Measurements from ENCODE around the gene CLRN3. TPM values are rescaled to one million over a fixed set of nuclear protein-coding genes. Genes with fewer than 3 reads are reported as not detected.

CLRN3 gene, protein sequence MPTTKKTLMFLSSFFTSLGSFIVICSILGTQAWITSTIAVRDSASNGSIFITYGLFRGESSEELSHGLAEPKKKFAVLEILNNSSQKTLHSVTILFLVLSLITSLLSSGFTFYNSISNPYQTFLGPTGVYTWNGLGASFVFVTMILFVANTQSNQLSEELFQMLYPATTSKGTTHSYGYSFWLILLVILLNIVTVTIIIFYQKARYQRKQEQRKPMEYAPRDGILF
- polyA plus RNA-seq = not detected

- Histone ChIP-seq H3K4me3 (ENCODE audit: low read depth in 1 of 2, low read length in 2 of 2) (no peak within 1 kb of the TSS), H3K27ac (ENCODE audit: low read depth in 2 of 2, low read length in 1 of 2) (no peak within 1 kb of the TSS), H3K36me3 (ENCODE audit: control insufficient read depth in 2 of 2, insufficient read depth in 2 of 2, low read length in 1 of 2) (no peaks in the 10 kb centered on the region), H3K9me3 (ENCODE audit: control insufficient read depth in 2 of 2, insufficient read depth in 1 of 2, low read depth in 1 of 2, low read length in 1 of 2) (no peaks in the 10 kb centered on the region), H3K27me3 (ENCODE audit: control insufficient read depth in 1 of 2, insufficient read depth in 2 of 2, low read length in 2 of 2) (no peaks in the 10 kb centered on the region), H3K4me1 (ENCODE audit: control insufficient read depth in 2 of 2, insufficient read depth in 2 of 2, low read length in 1 of 2) (no peaks in the 10 kb centered on the region)
Measured at GRCh38 chr10:127892743-127893142, at the start of gene CLRN3. TSS of gene CLRN3 (minus strand) at chr10:127892941. CDS start at chr10:127892784, 157 bp downstream.

DNA sequence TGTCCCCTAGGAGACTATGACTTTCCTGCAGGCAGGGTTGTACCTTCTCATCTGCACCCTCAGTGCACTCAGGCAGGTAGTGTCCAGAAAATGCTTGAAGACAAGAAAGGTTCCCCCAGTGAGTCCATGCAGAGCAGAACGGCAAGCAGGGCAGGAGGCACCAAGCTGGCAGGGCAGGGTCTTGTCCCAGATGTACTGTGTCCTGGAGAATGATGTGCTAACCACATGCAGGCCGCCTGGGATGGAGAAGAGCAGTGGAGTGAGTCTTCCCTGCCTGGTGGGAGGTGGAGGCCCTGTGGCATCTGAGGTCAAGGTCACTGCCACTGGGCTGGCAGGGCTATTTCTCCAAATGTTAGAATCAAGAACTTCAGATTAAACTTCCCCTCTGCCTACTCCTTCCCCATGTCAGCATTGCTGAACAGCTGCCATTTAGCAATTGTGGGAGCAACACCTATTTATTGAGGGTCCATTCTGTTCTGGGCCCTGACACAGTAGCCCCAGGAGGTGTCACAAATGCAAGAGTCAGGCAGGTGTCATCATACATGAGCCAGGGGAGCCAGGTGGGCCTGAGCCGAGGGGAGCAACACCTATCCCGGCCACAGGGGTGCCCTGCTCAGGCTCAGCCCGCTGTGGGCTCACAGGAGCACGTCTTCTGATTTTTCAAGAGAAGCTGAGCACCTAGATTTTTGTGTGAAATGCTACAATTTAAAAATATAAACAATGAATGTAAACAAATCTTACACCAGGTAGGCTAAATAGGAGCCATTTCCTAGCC is 48.3 kb upstream of the CLRN3 start:
- no peaks in the 10 kb centered on the region for H3K36me3 ChIP-seq (ENCODE audit: control insufficient read depth in 2 of 2, insufficient read depth in 2 of 2, low read length in 1 of 2)
- H3K27me3 ChIP-seq (ENCODE audit: control insufficient read depth in 1 of 2, insufficient read depth in 2 of 2, low read length in 2 of 2) = no peaks in the 10 kb centered on the region
- H3K9me3 ChIP-seq (ENCODE audit: control insufficient read depth in 2 of 2, insufficient read depth in 1 of 2, low read depth in 1 of 2, low read length in 1 of 2) = peaks cover 3 to 9% of the 10 kb centered on the region in 2 donors
- no peak overlapping the region for H3K27ac ChIP-seq (ENCODE audit: low read depth in 2 of 2, low read length in 1 of 2)
- WGBS, 2 donors = 81 to 82% methylated on average over 6 of the region's 6 CpGs
- H3K4me1 ChIP-seq (ENCODE audit: control insufficient read depth in 2 of 2, insufficient read depth in 2 of 2, low read length in 1 of 2) = peaks cover 0 to 4% of the 10 kb centered on the region in 2 donors
- no peak overlapping the region for H3K4me3 ChIP-seq (ENCODE audit: low read depth in 1 of 2, low read length in 2 of 2)

DNA sequence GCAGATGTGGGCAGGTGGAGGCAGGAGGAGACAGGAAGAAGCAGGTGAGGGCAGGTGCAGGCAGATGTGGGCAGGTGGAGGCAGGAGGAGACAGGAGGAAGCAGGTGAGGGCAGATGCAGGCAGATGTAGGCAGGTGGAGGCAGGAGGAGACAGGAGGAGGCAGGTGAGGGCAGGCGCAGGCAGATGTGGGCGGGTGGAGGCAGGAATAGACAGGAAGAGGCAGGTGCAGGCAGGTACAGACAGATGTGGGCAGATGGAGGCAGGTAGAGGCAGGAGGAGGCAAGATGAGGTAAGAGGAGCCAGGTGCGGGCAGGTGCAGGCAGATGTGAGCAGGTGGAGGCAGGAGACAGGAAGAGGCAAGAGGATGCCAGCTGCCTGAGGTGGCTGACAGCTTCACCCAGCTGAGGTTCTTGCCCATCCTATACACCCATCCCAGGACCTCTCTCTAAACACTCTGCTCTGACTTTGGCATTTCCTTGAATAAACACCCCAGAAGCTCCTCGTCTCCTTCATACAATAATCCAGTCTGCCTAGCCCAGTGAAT is 47.1 kb upstream of the CLRN3 start:
- Histone ChIP-seq H3K27ac (ENCODE audit: low read depth in 2 of 2, low read length in 1 of 2) (no peak overlapping the region), H3K27me3 (ENCODE audit: control insufficient read depth in 1 of 2, insufficient read depth in 2 of 2, low read length in 2 of 2) (no peaks in the 10 kb centered on the region), H3K4me3 (ENCODE audit: low read depth in 1 of 2, low read length in 2 of 2) (no peak overlapping the region), H3K9me3 (ENCODE audit: control insufficient read depth in 2 of 2, insufficient read depth in 1 of 2, low read depth in 1 of 2, low read length in 1 of 2) (peaks cover 5 to 9% of the 10 kb centered on the region in 2 donors), H3K4me1 (ENCODE audit: control insufficient read depth in 2 of 2, insufficient read depth in 2 of 2, low read length in 1 of 2) (peaks cover under 1 to 3% of the 10 kb centered on the region in 2 donors), H3K36me3 (ENCODE audit: control insufficient read depth in 2 of 2, insufficient read depth in 2 of 2, low read length in 1 of 2) (no peaks in the 10 kb centered on the region)
- WGBS, 2 donors = 76 to 89% methylated on average over 4 of the region's 4 CpGs

DNA sequence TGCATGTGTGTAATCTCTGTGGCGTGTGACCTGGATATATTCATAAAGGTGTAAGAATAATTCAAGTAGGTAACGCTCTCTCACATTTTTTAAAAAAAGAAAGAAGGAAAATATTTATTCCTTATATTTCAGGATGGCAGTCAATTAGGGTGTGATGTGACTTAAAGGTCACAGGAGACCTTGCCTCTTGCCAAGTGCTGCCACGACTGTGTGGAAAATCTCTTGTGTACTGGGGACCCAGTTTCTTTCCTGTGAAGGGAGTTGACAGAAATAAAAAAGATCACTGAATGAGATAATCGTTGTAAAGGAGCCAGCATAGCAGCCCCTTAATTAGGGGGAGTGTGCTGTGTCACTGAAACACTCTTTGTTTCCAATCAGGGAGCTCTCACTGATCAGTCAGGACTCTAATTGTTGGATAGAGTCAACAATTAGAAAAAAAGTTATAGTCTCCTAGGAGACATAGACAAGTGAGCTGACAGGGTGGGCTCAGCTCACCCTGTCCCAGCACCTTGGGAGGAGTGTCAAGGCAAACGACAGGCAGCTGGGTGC is 45.2 kb upstream of the CLRN3 start:
- Histone ChIP-seq H3K4me3 (ENCODE audit: low read depth in 1 of 2, low read length in 2 of 2) (no peak overlapping the region), H3K4me1 (ENCODE audit: control insufficient read depth in 2 of 2, insufficient read depth in 2 of 2, low read length in 1 of 2) (peaks cover 2 to 3% of the 10 kb centered on the region in 2 donors), H3K36me3 (ENCODE audit: control insufficient read depth in 2 of 2, insufficient read depth in 2 of 2, low read length in 1 of 2) (no peaks in the 10 kb centered on the region), H3K27ac (ENCODE audit: low read depth in 2 of 2, low read length in 1 of 2) (no peak overlapping the region), H3K27me3 (ENCODE audit: control insufficient read depth in 1 of 2, insufficient read depth in 2 of 2, low read length in 2 of 2) (no peaks in the 10 kb centered on the region), H3K9me3 (ENCODE audit: control insufficient read depth in 2 of 2, insufficient read depth in 1 of 2, low read depth in 1 of 2, low read length in 1 of 2) (peaks cover 5 to 9% of the 10 kb centered on the region in 2 donors)
- WGBS, 2 donors = 56 to 58% methylated on average over 5 of the region's 5 CpGs

GRCh38 chr10:127937069-127937468 is 44.3 kb upstream of the CLRN3 start:
- Histone ChIP-seq H3K36me3 (ENCODE audit: control insufficient read depth in 2 of 2, insufficient read depth in 2 of 2, low read length in 1 of 2) (no peaks in the 10 kb centered on the region), H3K27me3 (ENCODE audit: control insufficient read depth in 1 of 2, insufficient read depth in 2 of 2, low read length in 2 of 2) (no peaks in the 10 kb centered on the region), H3K27ac (ENCODE audit: low read depth in 2 of 2, low read length in 1 of 2) (no peak overlapping the region), H3K4me1 (ENCODE audit: control insufficient read depth in 2 of 2, insufficient read depth in 2 of 2, low read length in 1 of 2) (peaks cover 2 to 3% of the 10 kb centered on the region in 2 donors), H3K9me3 (ENCODE audit: control insufficient read depth in 2 of 2, insufficient read depth in 1 of 2, low read depth in 1 of 2, low read length in 1 of 2) (peaks cover 5 to 11% of the 10 kb centered on the region in 2 donors), H3K4me3 (ENCODE audit: low read depth in 1 of 2, low read length in 2 of 2) (no peak overlapping the region)

GRCh38 chr10:127935071-127935561 is 42.4 kb upstream of the CLRN3 start:
- Histone ChIP-seq H3K9me3 (ENCODE audit: control insufficient read depth in 2 of 2, insufficient read depth in 1 of 2, low read depth in 1 of 2, low read length in 1 of 2) (peaks cover 5 to 8% of the 10 kb centered on the region in 2 donors), H3K27me3 (ENCODE audit: control insufficient read depth in 1 of 2, insufficient read depth in 2 of 2, low read length in 2 of 2) (no peaks in the 10 kb centered on the region), H3K4me1 (ENCODE audit: control insufficient read depth in 2 of 2, insufficient read depth in 2 of 2, low read length in 1 of 2) (peaks cover 2 to 3% of the 10 kb centered on the region in 2 donors), H3K36me3 (ENCODE audit: control insufficient read depth in 2 of 2, insufficient read depth in 2 of 2, low read length in 1 of 2) (no peaks in the 10 kb centered on the region), H3K4me3 (ENCODE audit: low read depth in 1 of 2, low read length in 2 of 2) (no peak overlapping the region), H3K27ac (ENCODE audit: low read depth in 2 of 2, low read length in 1 of 2) (no peak overlapping the region)
- WGBS, 2 donors = 59 to 66% methylated on average over 16 of the region's 16 CpGs

DNA sequence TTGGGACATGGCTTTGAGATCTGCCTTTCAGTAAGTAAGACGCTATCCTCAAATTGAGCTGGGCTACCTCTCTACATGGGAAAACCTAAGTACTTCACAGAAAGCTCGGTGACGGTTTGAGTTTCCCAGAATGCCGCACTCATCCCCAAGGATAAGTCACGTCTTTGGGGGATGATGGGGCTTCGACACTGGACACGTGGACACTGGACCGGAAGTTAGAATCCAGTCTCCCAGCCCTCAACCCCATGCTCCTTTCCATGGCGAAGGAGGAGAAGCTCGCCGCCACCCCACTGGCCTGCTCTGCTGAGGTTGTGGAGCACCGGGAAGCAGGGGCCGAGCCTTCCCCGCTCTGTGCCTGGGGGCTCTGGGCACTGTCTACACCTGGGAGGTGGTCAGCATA is 41.6 kb upstream of the CLRN3 start:
- Histone ChIP-seq H3K4me3 (ENCODE audit: low read depth in 1 of 2, low read length in 2 of 2) (no peak overlapping the region), H3K36me3 (ENCODE audit: control insufficient read depth in 2 of 2, insufficient read depth in 2 of 2, low read length in 1 of 2) (no peaks in the 10 kb centered on the region), H3K4me1 (ENCODE audit: control insufficient read depth in 2 of 2, insufficient read depth in 2 of 2, low read length in 1 of 2) (peaks cover 2 to 3% of the 10 kb centered on the region in 2 donors), H3K27ac (ENCODE audit: low read depth in 2 of 2, low read length in 1 of 2) (no peak overlapping the region), H3K9me3 (ENCODE audit: control insufficient read depth in 2 of 2, insufficient read depth in 1 of 2, low read depth in 1 of 2, low read length in 1 of 2) (peaks cover 2% of the 10 kb centered on the region in 2 donors), H3K27me3 (ENCODE audit: control insufficient read depth in 1 of 2, insufficient read depth in 2 of 2, low read length in 2 of 2) (no peaks in the 10 kb centered on the region)
- 96% methylated on average over 14 of the region's 14 CpGs for WGBS, 2 donors

- no peaks in the 10 kb centered on the region for H3K27me3 ChIP-seq (ENCODE audit: control insufficient read depth in 1 of 2, insufficient read depth in 2 of 2, low read length in 2 of 2)
- no peaks in the 10 kb centered on the region for H3K36me3 ChIP-seq (ENCODE audit: control insufficient read depth in 2 of 2, insufficient read depth in 2 of 2, low read length in 1 of 2)
- H3K4me3 ChIP-seq (ENCODE audit: low read depth in 1 of 2, low read length in 2 of 2) = no peak overlapping the region
- peaks cover 2% of the 10 kb centered on the region in 2 donors for H3K9me3 ChIP-seq (ENCODE audit: control insufficient read depth in 2 of 2, insufficient read depth in 1 of 2, low read depth in 1 of 2, low read length in 1 of 2)
- WGBS, 2 donors = 85 to 89% methylated on average over 5 of the region's 5 CpGs
- no peak overlapping the region for H3K27ac ChIP-seq (ENCODE audit: low read depth in 2 of 2, low read length in 1 of 2)
- H3K4me1 ChIP-seq (ENCODE audit: control insufficient read depth in 2 of 2, insufficient read depth in 2 of 2, low read length in 1 of 2) = peaks cover 2 to 3% of the 10 kb centered on the region in 2 donors
Measured at GRCh38 chr10:127933271-127933670, 40.5 kb upstream of the CLRN3 start.

DNA sequence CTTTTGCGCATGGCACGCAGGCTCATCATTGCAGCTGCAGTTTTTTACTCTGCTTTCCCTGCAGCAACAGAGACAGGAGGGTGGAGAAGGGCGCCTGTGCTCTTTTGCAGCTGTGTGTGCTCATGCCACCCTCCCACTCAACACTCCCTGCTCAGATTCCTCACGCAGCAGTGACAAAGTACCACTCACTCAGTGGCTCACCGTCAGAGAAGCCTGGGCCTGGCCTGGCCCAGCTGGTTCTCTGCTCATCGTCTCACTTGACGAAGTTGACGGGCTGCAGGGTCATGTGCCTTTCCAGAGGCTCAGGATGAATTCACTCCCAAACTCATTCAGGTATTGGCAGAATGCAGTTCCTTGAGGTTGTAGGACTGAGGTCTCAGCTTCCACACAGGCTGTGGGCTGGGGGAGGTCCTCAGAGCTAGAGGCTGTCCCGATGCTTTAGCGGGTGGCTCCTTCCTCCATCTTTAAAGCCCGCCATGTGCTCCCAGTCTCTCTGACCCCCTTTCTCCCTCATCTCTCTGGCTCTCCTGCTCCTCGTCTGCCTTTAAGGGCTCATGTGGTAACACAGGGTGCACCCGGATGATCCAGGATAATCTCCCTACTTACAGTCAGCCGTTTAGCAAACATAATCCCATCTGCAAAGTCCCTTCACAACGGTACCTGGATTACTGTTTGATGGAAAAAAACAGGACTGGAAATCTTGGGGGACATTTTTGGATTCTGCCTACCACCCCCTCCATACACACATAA is 40.0 kb upstream of the CLRN3 start:
- Histone ChIP-seq H3K36me3 (ENCODE audit: control insufficient read depth in 2 of 2, insufficient read depth in 2 of 2, low read length in 1 of 2) (no peaks in the 10 kb centered on the region), H3K9me3 (ENCODE audit: control insufficient read depth in 2 of 2, insufficient read depth in 1 of 2, low read depth in 1 of 2, low read length in 1 of 2) (peaks cover 2% of the 10 kb centered on the region in 2 donors), H3K4me3 (ENCODE audit: low read depth in 1 of 2, low read length in 2 of 2) (no peak overlapping the region), H3K27me3 (ENCODE audit: control insufficient read depth in 1 of 2, insufficient read depth in 2 of 2, low read length in 2 of 2) (no peaks in the 10 kb centered on the region), H3K27ac (ENCODE audit: low read depth in 2 of 2, low read length in 1 of 2) (no peak overlapping the region), H3K4me1 (ENCODE audit: control insufficient read depth in 2 of 2, insufficient read depth in 2 of 2, low read length in 1 of 2) (peaks cover 2 to 3% of the 10 kb centered on the region in 2 donors)
- WGBS, 2 donors = 88 to 90% methylated on average over 15 of the region's 15 CpGs
